Neural cell (in vitro differentiated cells): ENCODE measurements around the gene EYS.

Experiments
- CTCF ChIP-seq: fragments of 450-650 bp; IDR thresholded peaks from 2 replicates; pipeline ENCODE4 v1.5.1; 2014; ENCODE audit warnings: antibody characterized with exemption, mild to moderate bottlenecking, moderate library complexity; ENCODE audit not compliant: poor library complexity, severe bottlenecking
- POLR2AphosphoS5 ChIP-seq: IDR thresholded peaks from 2 replicates; pipeline ENCODE4 v1.6.1; 2012
- SMC3 ChIP-seq: fragments of 450-650 bp; conservative IDR thresholded peaks from 2 replicates; pipeline ENCODE4 v1.6.1; 2014; ENCODE audit warnings: antibody characterized with exemption, mild to moderate bottlenecking, moderate library complexity; ENCODE audit not compliant: poor library complexity
- TAF1 ChIP-seq: IDR thresholded peaks from 2 replicates; pipeline ENCODE4 v1.6.1; 2012; ENCODE audit warnings: low read depth

- TF ChIP-seq CTCF (no peak), TAF1 (no peak), POLR2AphosphoS5 (no peak), SMC3 (no peak)
Observed at GRCh38 chr6:63709148-63709547, 1997.9 kb downstream of the EYS start.
